GM10266 (cell line): Measurements from ENCODE around the gene SNX14.
A peak's percentile ranks its signal among the peaks of the same experiment; 100 is the strongest.

Experiments used
- DNase-seq: peaks from one replicate; pipeline ENCODE4 v3.0.0; 2012; ENCODE audit errors: extremely low spot score
- TF ChIP-seq, protein P1 (sequence below): IDR thresholded peaks from 2 replicates; pipeline ENCODE4 v1.5.1; 2012; ENCODE audit warnings: mild to moderate bottlenecking, low read depth; ENCODE audit not compliant: control insufficient read depth, insufficient read depth; ENCODE audit errors: missing control alignments

The SNX14 gene

DNA sequence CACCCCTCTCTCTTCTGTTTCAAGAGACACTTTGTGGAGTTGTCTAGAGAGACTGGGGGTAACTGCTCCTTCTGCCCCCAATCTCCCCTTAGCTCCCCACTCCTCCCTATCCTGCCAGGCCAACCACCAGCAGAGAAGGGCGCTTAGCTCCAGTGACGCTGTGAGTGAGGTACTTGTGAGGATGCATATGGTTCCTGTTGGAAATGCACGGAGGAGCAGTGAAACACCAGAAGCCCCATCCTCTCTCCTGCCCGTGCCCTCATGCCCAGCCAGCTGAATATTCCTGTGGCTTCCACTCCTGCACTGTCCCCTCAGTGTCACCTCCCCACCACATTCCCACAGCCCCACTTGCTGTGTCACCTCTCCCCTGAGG is 131.9 kb downstream of the SNX14 start:
- DNase-seq = no peak
- TF ChIP-seq, protein P1, sequence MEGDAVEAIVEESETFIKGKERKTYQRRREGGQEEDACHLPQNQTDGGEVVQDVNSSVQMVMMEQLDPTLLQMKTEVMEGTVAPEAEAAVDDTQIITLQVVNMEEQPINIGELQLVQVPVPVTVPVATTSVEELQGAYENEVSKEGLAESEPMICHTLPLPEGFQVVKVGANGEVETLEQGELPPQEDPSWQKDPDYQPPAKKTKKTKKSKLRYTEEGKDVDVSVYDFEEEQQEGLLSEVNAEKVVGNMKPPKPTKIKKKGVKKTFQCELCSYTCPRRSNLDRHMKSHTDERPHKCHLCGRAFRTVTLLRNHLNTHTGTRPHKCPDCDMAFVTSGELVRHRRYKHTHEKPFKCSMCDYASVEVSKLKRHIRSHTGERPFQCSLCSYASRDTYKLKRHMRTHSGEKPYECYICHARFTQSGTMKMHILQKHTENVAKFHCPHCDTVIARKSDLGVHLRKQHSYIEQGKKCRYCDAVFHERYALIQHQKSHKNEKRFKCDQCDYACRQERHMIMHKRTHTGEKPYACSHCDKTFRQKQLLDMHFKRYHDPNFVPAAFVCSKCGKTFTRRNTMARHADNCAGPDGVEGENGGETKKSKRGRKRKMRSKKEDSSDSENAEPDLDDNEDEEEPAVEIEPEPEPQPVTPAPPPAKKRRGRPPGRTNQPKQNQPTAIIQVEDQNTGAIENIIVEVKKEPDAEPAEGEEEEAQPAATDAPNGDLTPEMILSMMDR = no peak

DNA sequence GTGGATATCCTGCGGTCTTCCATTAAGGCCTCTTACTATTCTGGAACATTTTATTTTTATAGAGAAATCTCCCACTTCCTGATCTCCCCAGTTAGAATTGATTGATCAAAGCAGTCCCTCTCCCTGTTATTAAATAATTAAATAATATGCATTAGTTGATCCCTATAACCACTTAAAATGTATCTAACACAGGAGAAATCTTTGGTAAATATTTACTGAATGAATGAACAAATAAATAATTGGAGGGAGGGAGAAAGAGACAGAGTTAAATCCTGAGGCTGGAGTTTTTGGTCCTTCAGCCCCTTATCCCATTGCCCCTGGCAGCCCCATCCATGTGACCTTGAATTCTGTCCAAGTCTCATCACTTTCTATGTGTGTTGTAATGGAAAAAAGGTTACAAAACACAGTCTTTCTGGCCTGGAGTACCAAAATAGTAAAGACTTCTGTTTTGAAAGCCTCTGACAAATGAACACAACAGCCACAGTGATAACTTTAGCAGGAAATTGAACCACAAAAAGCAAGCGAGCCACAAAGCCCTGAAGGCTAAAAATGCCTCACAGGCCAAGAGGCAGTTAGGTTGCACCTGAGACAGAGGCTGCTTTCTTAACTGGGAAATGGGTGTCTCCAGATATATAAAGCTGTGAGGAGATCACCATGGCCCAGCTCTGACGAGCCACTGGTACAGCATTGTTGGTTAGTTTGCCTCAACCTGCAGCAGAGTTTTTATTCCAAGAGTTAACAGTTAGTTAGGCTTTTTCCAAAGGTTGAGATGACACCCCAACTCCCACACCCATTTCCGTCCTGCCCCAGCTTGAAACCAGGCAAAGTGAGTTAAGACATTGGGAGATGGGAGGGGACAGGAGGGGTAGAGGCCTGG is 132.5 kb downstream of the SNX14 start:
- TF ChIP-seq, protein P1 = no peak
- peak; percentile 61 for DNase-seq

DNA sequence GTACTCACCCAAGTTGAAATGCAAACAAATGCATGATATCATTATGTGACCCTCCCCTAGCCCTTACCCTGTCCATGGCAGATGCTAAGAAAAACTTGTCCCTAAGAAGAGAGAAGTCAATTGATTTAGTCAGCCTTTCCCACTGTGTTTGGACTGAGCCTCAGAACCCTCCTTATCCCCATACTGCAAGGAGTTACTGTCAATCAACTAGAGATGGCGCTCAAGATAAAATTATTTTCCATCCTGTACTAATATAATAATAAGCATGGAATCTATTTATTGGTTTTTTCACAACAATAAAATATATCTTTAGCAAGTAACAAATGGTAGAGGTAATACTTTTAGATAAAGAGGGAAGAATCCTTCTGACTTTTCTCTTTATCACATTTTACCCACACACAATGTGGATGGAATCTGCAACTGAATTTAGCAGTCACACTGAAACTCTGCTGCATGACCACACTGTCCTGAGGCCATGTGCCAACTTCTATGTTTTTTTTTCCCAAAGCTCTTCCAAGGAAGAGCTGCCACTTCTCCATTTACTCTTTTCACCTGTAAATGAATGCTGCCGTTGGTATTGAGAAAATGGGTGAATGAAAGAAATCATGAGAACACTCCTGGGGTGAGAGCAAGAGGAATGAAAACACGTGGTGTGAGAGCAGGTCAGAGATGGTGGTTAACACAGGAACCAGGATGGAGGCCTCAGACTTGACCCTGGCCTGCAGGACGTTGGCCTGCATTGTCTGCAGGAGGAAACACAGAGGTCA is 133.3 kb downstream of the SNX14 start:
- DNase-seq = no peak
- TF ChIP-seq, protein P1 = no peak

DNA sequence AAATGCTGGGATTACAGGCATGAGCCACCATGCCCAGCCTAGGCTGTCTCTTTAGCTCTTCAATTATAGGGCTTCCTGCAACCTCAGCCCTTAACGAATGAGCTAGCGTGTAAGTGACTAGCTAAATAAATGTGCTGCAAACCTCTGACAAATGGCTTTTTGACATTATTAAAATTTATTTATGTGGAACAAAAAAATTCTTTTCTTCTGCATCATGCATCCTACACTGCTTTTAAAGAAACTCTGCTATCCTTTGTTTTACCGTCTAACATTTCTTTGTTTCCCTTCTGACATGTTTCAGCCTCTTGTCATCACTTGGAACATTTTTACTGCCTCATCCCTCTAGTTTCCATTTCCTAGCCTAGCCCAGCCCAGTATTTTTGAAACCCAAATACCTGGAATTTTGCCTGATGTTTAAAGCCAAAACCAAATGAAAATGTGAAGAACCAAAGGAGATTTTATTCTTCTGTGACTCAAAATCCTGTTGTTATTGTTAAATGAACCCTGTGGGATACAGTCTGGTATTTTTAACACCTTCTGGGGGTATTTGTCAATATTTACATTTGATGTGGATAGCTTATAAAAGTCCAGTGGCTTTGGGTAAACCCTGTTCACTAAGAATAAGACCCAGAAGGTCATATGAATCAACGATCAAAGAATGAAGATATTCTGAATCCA is 134.3 kb downstream of the SNX14 start:
- DNase-seq = no peak
- TF ChIP-seq, protein P1 = no peak

DNA sequence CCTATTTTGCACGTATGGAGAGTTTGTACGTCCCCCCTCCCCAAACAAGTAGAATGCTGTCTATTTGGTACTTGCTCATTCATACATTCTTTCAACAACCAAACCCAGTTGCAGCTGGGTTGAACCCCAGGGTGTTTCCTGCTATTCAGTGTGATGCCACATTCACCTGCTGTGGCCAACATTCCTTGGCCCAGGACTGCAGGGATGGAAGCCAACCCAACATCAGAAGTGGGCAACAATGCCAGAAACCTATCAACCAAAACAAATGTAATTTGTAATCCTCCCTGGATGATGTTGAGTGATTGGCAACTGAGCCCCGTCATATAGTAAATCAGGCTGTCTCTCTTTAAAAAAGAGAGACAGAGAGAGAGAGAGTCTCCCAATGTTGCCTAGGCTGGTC is 134.9 kb downstream of the SNX14 start:
- no peak for DNase-seq
- TF ChIP-seq, protein P1 = no peak

DNA sequence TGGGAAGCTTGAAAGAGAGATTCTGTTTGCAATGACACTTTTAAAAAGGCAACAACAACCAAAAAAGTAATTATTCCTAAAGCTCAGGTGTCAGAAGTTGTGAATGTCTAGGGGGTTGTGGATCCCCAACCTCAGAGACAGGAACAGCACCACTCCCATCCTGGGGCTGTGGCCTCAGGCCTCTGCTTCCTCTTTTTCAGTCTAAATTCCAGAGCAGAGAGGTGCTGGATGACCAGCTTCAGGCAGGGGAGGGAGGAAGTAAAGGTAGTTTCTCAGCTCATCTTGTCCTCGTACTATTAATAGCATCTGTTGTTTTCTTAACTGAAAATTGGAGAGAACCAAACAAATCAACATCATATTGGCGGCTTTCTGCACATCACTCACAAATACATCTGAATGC is 135.5 kb downstream of the SNX14 start:
- TF ChIP-seq, protein P1 = no peak
- DNase-seq = no peak
